Neuronal stem cell (in vitro differentiated cells): ENCODE results near the gene ANO7.

Experiments
- DNase-seq: peaks from one replicate; pipeline ENCODE4 v3.0.0-alpha.2; 2013; ENCODE audit warnings: low spot score
- H2AFZ ChIP-seq: one replicate; pipeline ENCODE4 v1.6.1; 2013; ENCODE audit warnings: mild to moderate bottlenecking, low read length, inconsistent platforms
- H2AK5ac ChIP-seq: 2 replicates; pipeline ENCODE4 v1.6.1; 2013; ENCODE audit warnings: low read depth, mild to moderate bottlenecking, inconsistent platforms, low read length, moderate library complexity, mixed read lengths
- H2BK120ac ChIP-seq: 2 replicates; pipeline ENCODE4 v1.6.1; 2013; ENCODE audit warnings: low read depth, mild to moderate bottlenecking, inconsistent platforms, low read length, moderate library complexity, mixed read lengths
- H2BK12ac ChIP-seq: one replicate; pipeline ENCODE4 v1.6.1; 2013; ENCODE audit warnings: low read length, inconsistent platforms
- H2BK15ac ChIP-seq: 2 replicates; pipeline ENCODE4 v1.6.1; 2013; ENCODE audit warnings: mild to moderate bottlenecking, low read length, inconsistent platforms, mixed read lengths
- H2BK5ac ChIP-seq: one replicate; pipeline ENCODE4 v1.6.1; 2013; ENCODE audit warnings: inconsistent platforms, mild to moderate bottlenecking, low read length, moderate library complexity
- H3K14ac ChIP-seq: one replicate; pipeline ENCODE4 v1.6.1; 2013; ENCODE audit warnings: low read length, inconsistent platforms
- H3K18ac ChIP-seq: 2 replicates; pipeline ENCODE4 v1.6.1; 2013; ENCODE audit warnings: low read length, inconsistent platforms
- H3K23ac ChIP-seq: 2 replicates; pipeline ENCODE4 v1.6.1; 2013; ENCODE audit warnings: low read depth, mild to moderate bottlenecking, mixed read lengths, low read length, inconsistent platforms; ENCODE audit not compliant: poor library complexity
- H3K27ac ChIP-seq: replicated peaks from 3 replicates; pipeline ENCODE4 v1.5.1; 2013; ENCODE audit warnings: low read length, inconsistent platforms
- H3K27me3 ChIP-seq, 3 experiments: 2 replicates each; pipeline ENCODE4 v1.6.1; 2013; ENCODE audit warnings: low read length in 3 of 3, mild to moderate bottlenecking in 2 of 3, inconsistent platforms in 1 of 3, low read depth in 1 of 3, mixed read lengths in 1 of 3, moderate library complexity in 1 of 3; ENCODE audit not compliant: control insufficient read depth in 3 of 3, insufficient read depth in 3 of 3
- H3K36me3 ChIP-seq, 2 donors: replicated peaks in 1 of 2; 2 replicates each; pipeline ENCODE4 v1.6.1; 2013; ENCODE audit warnings: low read length in 2 of 2; ENCODE audit not compliant: control insufficient read depth in 2 of 2, insufficient read depth in 2 of 2
- H3K4ac ChIP-seq: 2 replicates; pipeline ENCODE4 v1.6.1; 2013; ENCODE audit warnings: inconsistent platforms, mild to moderate bottlenecking, low read length, moderate library complexity
- H3K4me1 ChIP-seq, 2 donors: 1 replicate in 1 of 2; 2 replicates in 1 of 2; pipeline ENCODE4 v1.6.1; 2013; ENCODE audit warnings: low read length in 2 of 2, low read depth in 1 of 2; ENCODE audit not compliant: control insufficient read depth in 2 of 2, insufficient read depth in 1 of 2
- H3K4me2 ChIP-seq: one replicate; pipeline ENCODE4 v1.6.1; 2013; ENCODE audit warnings: mild to moderate bottlenecking, low read length, inconsistent platforms; ENCODE audit not compliant: insufficient read depth, poor library complexity, severe bottlenecking
- H3K4me3 ChIP-seq, 2 donors: 2 replicates each; pipeline ENCODE4 v1.5.1; 2013; ENCODE audit warnings: low read length in 2 of 2, mild to moderate bottlenecking in 2 of 2, inconsistent platforms in 1 of 2, moderate library complexity in 1 of 2
- H3K79me1 ChIP-seq: one replicate; pipeline ENCODE4 v1.6.1; 2013; ENCODE audit warnings: low read depth, mild to moderate bottlenecking, inconsistent platforms, low read length, moderate library complexity
- H3K9ac ChIP-seq: one replicate; pipeline ENCODE4 v1.6.1; 2013; ENCODE audit warnings: mild to moderate bottlenecking, low read depth, low read length, inconsistent platforms; ENCODE audit not compliant: poor library complexity
- H3K9me3 ChIP-seq, 2 donors: replicated peaks in 1 of 2; 2 replicates each; pipeline versions ENCODE3 to v1.6.1; 2013; ENCODE audit warnings: low read length in 2 of 2, mild to moderate bottlenecking in 2 of 2, inconsistent platforms in 1 of 2, low read depth in 1 of 2, mixed read lengths in 1 of 2, moderate library complexity in 1 of 2; ENCODE audit not compliant: control insufficient read depth in 2 of 2, insufficient read depth in 1 of 2
- H4K8ac ChIP-seq: one replicate; pipeline ENCODE4 v1.6.1; 2013; ENCODE audit warnings: low read depth, mild to moderate bottlenecking, inconsistent platforms, low read length, moderate library complexity
- H4K91ac ChIP-seq: one replicate; pipeline ENCODE4 v1.6.1; 2013; ENCODE audit warnings: low read length, low read depth, mild to moderate bottlenecking, inconsistent platforms; ENCODE audit not compliant: poor library complexity
- WGBS, 2 donors: extraction: QIAGEN DNeasy Blood & Tissue Kit; methylation state at CpG; one replicate each; pipeline ENCODE4 v1.1.7; 2013; ENCODE audit warnings: missing lambda C conversion rate in 2 of 2, mixed read lengths in 1 of 2; ENCODE audit not compliant: insufficient read length in 2 of 2, insufficient replicate concordance in 1 of 2; ENCODE audit errors: extremely low coverage in 2 of 2; 5-methylcytosine and 5-hydroxymethylcytosine counted together

ANO7 gene

GRCh38 chr2:241234962-241235740 is 46.7 kb downstream of the ANO7 start:
- H3K27ac ChIP-seq, result no peak overlapping the region
- WGBS, 2 donors, result no CpG with 5 or more reads among the region's 26 CpGs
- no peak for DNase-seq
- no peak overlapping the region for H2BK12ac ChIP-seq
- no peak overlapping the region for H3K23ac ChIP-seq
- H3K9ac ChIP-seq, result no peak overlapping the region
- no peak overlapping the region for H4K91ac ChIP-seq
- H2BK15ac ChIP-seq, result no peak overlapping the region
- no peak overlapping the region for H3K18ac ChIP-seq
- H2BK5ac ChIP-seq, result no peak overlapping the region
- H3K79me1 ChIP-seq, result peaks cover 4% of the 10 kb centered on the region
- no peaks in the 10 kb centered on the region for H3K4me1 ChIP-seq
- H3K4ac ChIP-seq, result no peak overlapping the region
- no peak overlapping the region for H4K8ac ChIP-seq
- no peak overlapping the region for H2AK5ac ChIP-seq
- H3K27me3 ChIP-seq, result no peaks in the 10 kb centered on the region
- no peak overlapping the region for H3K4me3 ChIP-seq
- no peak overlapping the region for H2AFZ ChIP-seq
- no peak overlapping the region for H3K4me2 ChIP-seq
- H2BK120ac ChIP-seq, result no peak overlapping the region
- H3K14ac ChIP-seq, result no peak overlapping the region
- H3K36me3 ChIP-seq, result peaks cover 78 to 100% of the 10 kb centered on the region in 2 donors
- H3K9me3 ChIP-seq, result no peaks in the 10 kb centered on the region

GRCh38 chr2:241235859-241236593 is 47.5 kb downstream of the ANO7 start:
- H2BK15ac ChIP-seq, result no peak overlapping the region
- no peak overlapping the region for H3K4me2 ChIP-seq
- no peak overlapping the region for H2BK120ac ChIP-seq
- H2BK12ac ChIP-seq, result no peak overlapping the region
- H3K4me1 ChIP-seq, result no peaks in the 10 kb centered on the region
- no peak overlapping the region for H2AFZ ChIP-seq
- H3K4ac ChIP-seq, result no peak overlapping the region
- H3K36me3 ChIP-seq, result peaks cover 80 to 100% of the 10 kb centered on the region in 2 donors
- peaks cover 4% of the 10 kb centered on the region for H3K79me1 ChIP-seq
- no peak overlapping the region for H3K4me3 ChIP-seq
- H4K8ac ChIP-seq, result no peak overlapping the region
- H3K14ac ChIP-seq, result no peak overlapping the region
- DNase-seq, result no peak
- H3K9me3 ChIP-seq, result no peaks in the 10 kb centered on the region
- no CpG with 5 or more reads among the region's 30 CpGs for WGBS, 2 donors
- no peak overlapping the region for H2BK5ac ChIP-seq
- H3K23ac ChIP-seq, result peak overlapping the region; percentile 77
- H3K18ac ChIP-seq, result no peak overlapping the region
- H2AK5ac ChIP-seq, result no peak overlapping the region
- no peak overlapping the region for H3K9ac ChIP-seq
- H3K27me3 ChIP-seq, result no peaks in the 10 kb centered on the region
- H4K91ac ChIP-seq, result no peak overlapping the region
- no peak overlapping the region for H3K27ac ChIP-seq

- WGBS, 2 donors, result no CpG with 5 or more reads among the region's 6 CpGs
- no peak overlapping the region for H2AFZ ChIP-seq
- H3K4ac ChIP-seq, result no peak overlapping the region
- H2BK120ac ChIP-seq, result no peak overlapping the region
- no peak overlapping the region for H3K9ac ChIP-seq
- H2BK15ac ChIP-seq, result no peak overlapping the region
- no peak overlapping the region for H3K14ac ChIP-seq
- H3K4me1 ChIP-seq, result no peaks in the 10 kb centered on the region
- H3K27ac ChIP-seq, result no peak overlapping the region
- no peak overlapping the region for H3K4me3 ChIP-seq
- DNase-seq, result no peak
- no peak overlapping the region for H3K18ac ChIP-seq
- no peak overlapping the region for H4K8ac ChIP-seq
- no peak overlapping the region for H3K4me2 ChIP-seq
- H2BK12ac ChIP-seq, result no peak overlapping the region
- H3K36me3 ChIP-seq, result peaks cover 77 to 98% of the 10 kb centered on the region in 2 donors
- H2AK5ac ChIP-seq, result no peak overlapping the region
- peaks cover 4% of the 10 kb centered on the region for H3K79me1 ChIP-seq
- H3K27me3 ChIP-seq, result no peaks in the 10 kb centered on the region
- no peak overlapping the region for H2BK5ac ChIP-seq
- no peak overlapping the region for H4K91ac ChIP-seq
- no peaks in the 10 kb centered on the region for H3K9me3 ChIP-seq
- no peak overlapping the region for H3K23ac ChIP-seq
These were observed 48.6 kb downstream of the ANO7 start for GRCh38 chr2:241237047-241237446.

GRCh38 chr2:241237949-241238371 is 49.5 kb downstream of the ANO7 start:
- Histone ChIP-seq H3K9me3 (peaks cover 0 to 3% of the 10 kb centered on the region in 2 donors), H3K4ac (no peak overlapping the region), H3K27ac (no peak overlapping the region), H2AK5ac (no peak overlapping the region), H3K23ac (no peak overlapping the region), H3K18ac (no peak overlapping the region), H3K14ac (no peak overlapping the region), H3K79me1 (peaks cover 6% of the 10 kb centered on the region), H2BK5ac (no peak overlapping the region), H2BK15ac (no peak overlapping the region), H4K91ac (no peak overlapping the region), H2AFZ (no peak overlapping the region), H3K9ac (no peak overlapping the region), H3K4me1 (no peaks in the 10 kb centered on the region), H3K4me3 (no peak overlapping the region), H2BK120ac (no peak overlapping the region), H4K8ac (no peak overlapping the region), H3K27me3 (no peaks in the 10 kb centered on the region), H3K4me2 (no peak overlapping the region), H2BK12ac (no peak overlapping the region), H3K36me3 (peaks cover 84 to 98% of the 10 kb centered on the region in 2 donors)
- DNase-seq, result no peak
- WGBS, 2 donors, result no CpG with 5 or more reads among the region's 12 CpGs
